Breast epithelium (tissue), 3 donors: ENCODE data around the gene NFKBIA.

Experiments
- POLR2A ChIP-seq: fragments of 450-650 bp; IDR thresholded peaks from one replicate; pipeline ENCODE4 v1.6.1; 2016; ENCODE audit warnings: antibody characterized with exemption, mild to moderate bottlenecking, moderate library complexity
- POLR2AphosphoS5 ChIP-seq, 3 donors: sonication (generic); formaldehyde crosslinking; IDR thresholded peaks; one replicate each; pipeline ENCODE4 v1.6.1; 2017; ENCODE audit warnings: antibody characterized with exemption in 3 of 3
- TF ChIP-seq, protein P1 (sequence below), 3 donors: fragments of 450-650 bp; IDR thresholded peaks; one replicate each; pipeline ENCODE4 v1.5.1; 2016 to 2017; ENCODE audit warnings: antibody characterized with exemption in 3 of 3, mild to moderate bottlenecking in 3 of 3, moderate library complexity in 3 of 3

DNA sequence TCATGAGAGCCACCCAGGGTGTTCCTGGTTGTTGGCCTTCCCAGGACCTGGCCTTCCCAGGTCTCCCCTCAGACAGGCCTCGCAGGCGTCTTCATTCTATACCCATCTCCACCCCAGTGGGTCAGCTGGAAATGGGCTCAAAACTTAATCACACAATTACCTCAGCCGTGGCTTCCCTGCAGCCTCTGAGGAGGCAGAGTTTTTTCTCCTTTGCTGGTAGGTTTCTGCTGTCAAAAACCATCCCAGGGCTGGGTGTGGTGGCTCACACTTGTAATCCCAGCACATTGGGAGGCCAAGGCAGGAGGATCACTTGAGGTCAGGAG, 13.2 kb downstream of the NFKBIA start:
- TF ChIP-seq, protein P1, sequence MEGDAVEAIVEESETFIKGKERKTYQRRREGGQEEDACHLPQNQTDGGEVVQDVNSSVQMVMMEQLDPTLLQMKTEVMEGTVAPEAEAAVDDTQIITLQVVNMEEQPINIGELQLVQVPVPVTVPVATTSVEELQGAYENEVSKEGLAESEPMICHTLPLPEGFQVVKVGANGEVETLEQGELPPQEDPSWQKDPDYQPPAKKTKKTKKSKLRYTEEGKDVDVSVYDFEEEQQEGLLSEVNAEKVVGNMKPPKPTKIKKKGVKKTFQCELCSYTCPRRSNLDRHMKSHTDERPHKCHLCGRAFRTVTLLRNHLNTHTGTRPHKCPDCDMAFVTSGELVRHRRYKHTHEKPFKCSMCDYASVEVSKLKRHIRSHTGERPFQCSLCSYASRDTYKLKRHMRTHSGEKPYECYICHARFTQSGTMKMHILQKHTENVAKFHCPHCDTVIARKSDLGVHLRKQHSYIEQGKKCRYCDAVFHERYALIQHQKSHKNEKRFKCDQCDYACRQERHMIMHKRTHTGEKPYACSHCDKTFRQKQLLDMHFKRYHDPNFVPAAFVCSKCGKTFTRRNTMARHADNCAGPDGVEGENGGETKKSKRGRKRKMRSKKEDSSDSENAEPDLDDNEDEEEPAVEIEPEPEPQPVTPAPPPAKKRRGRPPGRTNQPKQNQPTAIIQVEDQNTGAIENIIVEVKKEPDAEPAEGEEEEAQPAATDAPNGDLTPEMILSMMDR (IDR thresholded peaks at IDR 0.05) = no peak
- TF ChIP-seq POLR2A = no peak
- TF ChIP-seq POLR2AphosphoS5 (IDR thresholded peaks at IDR 0.05) = no peak
